Liver (tissue), 9 donors: Measurements from ENCODE around the gene MYO18A. TPM values are rescaled to one million over a fixed set of nuclear protein-coding genes. Genes with fewer than 3 reads are reported as not detected.

ENCODE experiments used
- DNase-seq: peaks from one replicate; pipeline ENCODE4 v3.0.0-alpha.2; 2017; ENCODE audit warnings: low spot score
- H3K27ac ChIP-seq, 2 donors: one replicate each; pipeline ENCODE4 v1.7.0; 2013; ENCODE audit warnings: inconsistent platforms in 2 of 2, low read length in 2 of 2, control low read depth in 1 of 2, low read depth in 1 of 2, mild to moderate bottlenecking in 1 of 2
- H3K27me3 ChIP-seq, 4 donors: one replicate each; pipeline versions ENCODE4 v1.6.1 to v1.7.0; 2013; ENCODE audit warnings: low read length in 3 of 4, inconsistent platforms in 1 of 4, mild to moderate bottlenecking in 1 of 4, moderate library complexity in 1 of 4; ENCODE audit not compliant: control insufficient read depth in 4 of 4, insufficient read depth in 4 of 4
- H3K36me3 ChIP-seq, 4 donors: one replicate each; pipeline versions ENCODE4 v1.6.1 to v1.7.0; 2013; ENCODE audit warnings: low read length in 3 of 4, mild to moderate bottlenecking in 3 of 4, low read depth in 1 of 4, moderate library complexity in 1 of 4; ENCODE audit not compliant: control insufficient read depth in 4 of 4, insufficient read depth in 3 of 4
- H3K4me1 ChIP-seq, 4 donors: one replicate each; pipeline versions ENCODE4 v1.6.1 to v1.7.0; 2013; ENCODE audit warnings: low read length in 3 of 4, mild to moderate bottlenecking in 3 of 4, moderate library complexity in 1 of 4; ENCODE audit not compliant: control insufficient read depth in 4 of 4, insufficient read depth in 4 of 4
- H3K4me3 ChIP-seq, 3 donors: one replicate each; pipeline versions ENCODE4 v1.6.1 to v1.7.0; 2013; ENCODE audit warnings: low read length in 3 of 3, control low read depth in 1 of 3, low read depth in 1 of 3, mild to moderate bottlenecking in 1 of 3
- H3K9ac ChIP-seq, 2 donors: one replicate each; pipeline ENCODE4 v1.7.0; 2013; ENCODE audit warnings: low read length in 2 of 2, mild to moderate bottlenecking in 2 of 2, moderate library complexity in 2 of 2, control low read depth in 1 of 2, low read depth in 1 of 2
- H3K9me3 ChIP-seq, 4 donors: one replicate each; pipeline versions ENCODE4 v1.6.1 to v1.7.0; 2013; ENCODE audit warnings: low read length in 3 of 4; ENCODE audit not compliant: control insufficient read depth in 4 of 4
- CTCF ChIP-seq: fragments of 150-350 bp; IDR thresholded peaks from 2 replicates; pipeline ENCODE4 v1.5.1; 2017; ENCODE audit warnings: improper control_type of control experiment, low read depth, low read length; ENCODE audit not compliant: missing input control
- EGR1 ChIP-seq, 2 donors: IDR thresholded peaks; 2 replicates each; pipeline ENCODE4 v1.6.1; 2016 to 2018; ENCODE audit warnings: antibody characterized with exemption in 2 of 2, low read depth in 2 of 2
- FOXA1 ChIP-seq: IDR thresholded peaks from 2 replicates; pipeline ENCODE4 v1.6.1; 2016; ENCODE audit warnings: antibody characterized with exemption
- GABPA ChIP-seq, 2 donors: IDR thresholded peaks in 1 of 2; conservative IDR thresholded peaks in 1 of 2; 2 replicates each; pipeline ENCODE4 v1.6.1; 2016; ENCODE audit warnings: antibody characterized with exemption in 2 of 2, mild to moderate bottlenecking in 1 of 2, moderate library complexity in 1 of 2
- HNF4A ChIP-seq, 2 donors: conservative IDR thresholded peaks; 2 replicates each; pipeline ENCODE4 v1.6.1; 2016; ENCODE audit warnings: antibody characterized with exemption in 2 of 2, mild to moderate bottlenecking in 2 of 2
- HNF4G ChIP-seq: IDR thresholded peaks from 2 replicates; pipeline ENCODE4 v1.6.1; 2016; ENCODE audit warnings: antibody characterized with exemption
- JUND ChIP-seq, 2 donors: IDR thresholded peaks; 2 replicates each; pipeline ENCODE4 v1.6.1; 2016; ENCODE audit warnings: antibody characterized with exemption in 2 of 2
- MAX ChIP-seq: IDR thresholded peaks from 2 replicates; pipeline ENCODE4 v1.6.1; 2016; ENCODE audit warnings: antibody characterized with exemption
- NR2F2 ChIP-seq: IDR thresholded peaks from 2 replicates; pipeline ENCODE4 v1.6.1; 2016; ENCODE audit warnings: antibody characterized with exemption
- RXRA ChIP-seq, 2 donors: IDR thresholded peaks; 2 replicates each; pipeline ENCODE4 v1.6.1; 2017 to 2018; ENCODE audit warnings: antibody characterized with exemption in 2 of 2, mild to moderate bottlenecking in 1 of 2
- TAF1 ChIP-seq: conservative IDR thresholded peaks from 2 replicates; pipeline ENCODE4 v1.6.1; 2016; ENCODE audit warnings: antibody characterized with exemption, mild to moderate bottlenecking
- YY1 ChIP-seq: IDR thresholded peaks from 2 replicates; pipeline ENCODE4 v1.6.1; 2016; ENCODE audit warnings: antibody characterized with exemption, mild to moderate bottlenecking
- WGBS: extraction: QIAGEN DNeasy Blood & Tissue Kit; methylation state at CpG from one replicate; pipeline ENCODE4 v1.1.7; 2013; 5-methylcytosine and 5-hydroxymethylcytosine counted together
- polyA plus RNA-seq, 2 donors: library from polyadenylated mRNA; stranded (reverse) in 1 of 2; unstranded in 1 of 2; fragments of 200-250 nt in 1 of 2; fragments of >200 nt in 1 of 2; fragmentation: Nextera tagmentation in 1 of 2; extraction: Ambion mirVana in 1 of 2; gene quantifications; one replicate each; pipeline versions ENCODE4 v1.2.1 to v1.2.3, GENCODE V29; 2013 to 2015
- total RNA-seq, 2 donors: library from RNA; depleted of rRNA; stranded (reverse); fragments of >200 nt; gene quantifications; one replicate each; pipeline ENCODE4 v1.2.3, GENCODE V29; 2014
- TF ChIP-seq, protein P1 (sequence below): IDR thresholded peaks from 2 replicates; pipeline ENCODE4 v1.6.1; 2016; ENCODE audit warnings: antibody characterized with exemption, mild to moderate bottlenecking
- donor health status: healthy.
- donor health status: healthy.
- donor health status: healthy.
- donor health status: healthy.
- donor health status: healthy.

The MYO18A gene
- total and polyA plus RNA-seq, 4 donors, result 26.3 to 81.6 (median 37.3) TPM

GRCh38 chr17:29138971-29139691 is 41.1 kb downstream of the MYO18A start:
- Histone ChIP-seq H3K27ac (peak overlapping the region; percentile 52 to 55), H3K27me3 (no peaks in the 10 kb centered on the region), H3K36me3 (peaks cover 0 to 4% (median 0%) of the 10 kb centered on the region in 4 donors), H3K9ac (no peak overlapping the region), H3K4me1 (peaks cover 5 to 52% (median 41%) of the 10 kb centered on the region in 4 donors), H3K4me3 (peak overlapping the region in 1 of 3 donors; percentile 6), H3K9me3 (no peaks in the 10 kb centered on the region)
- TF ChIP-seq EGR1 (IDR thresholded peaks at IDR 0.05; ENCODE audit: low read depth in 2 of 2) (no peak), NR2F2 (no peak), HNF4G (no peak), TAF1 (no peak), HNF4A (conservative IDR thresholded peaks at IDR 0.05) (no peak), CTCF (no peak), MAX (no peak), YY1 (no peak), FOXA1 (no peak), JUND (IDR thresholded peaks at IDR 0.05) (no peak)
- WGBS, result 35% methylated on average over 13 of the region's 13 CpGs
- no peak for DNase-seq

GRCh38 chr17:29138184-29138955 is 41.8 kb downstream of the MYO18A start:
- 83% methylated on average over 13 of the region's 13 CpGs for WGBS
- Histone ChIP-seq H3K4me3 (no peak overlapping the region), H3K36me3 (peaks cover 0 to 4% (median 0%) of the 10 kb centered on the region in 4 donors), H3K27ac (peak overlapping the region in 1 of 2 donors; percentile 55), H3K4me1 (peaks cover 4 to 51% (median 37%) of the 10 kb centered on the region in 4 donors), H3K9me3 (no peaks in the 10 kb centered on the region), H3K27me3 (no peaks in the 10 kb centered on the region), H3K9ac (no peak overlapping the region)
- no peak for TF ChIP-seq MAX
- no peak for TF ChIP-seq GABPA (IDR thresholded peaks at IDR 0.05 in 1 of 2, conservative IDR thresholded peaks at IDR 0.05 in 1 of 2)
- DNase-seq, result no peak

GRCh38 chr17:29136998-29137730 is 43.0 kb downstream of the MYO18A start:
- Histone ChIP-seq H3K36me3 (peaks cover 0 to 4% (median 0%) of the 10 kb centered on the region in 4 donors), H3K27ac (no peak overlapping the region), H3K9ac (no peak overlapping the region), H3K4me1 (peaks cover 4 to 48% (median 38%) of the 10 kb centered on the region in 4 donors), H3K9me3 (no peaks in the 10 kb centered on the region), H3K27me3 (no peaks in the 10 kb centered on the region), H3K4me3 (no peak overlapping the region)
- DNase-seq, result no peak
- TF ChIP-seq GABPA (IDR thresholded peaks at IDR 0.05 in 1 of 2, conservative IDR thresholded peaks at IDR 0.05 in 1 of 2) (no peak), MAX (no peak), RXRA (IDR thresholded peaks at IDR 0.05) (no peak), EGR1 (IDR thresholded peaks at IDR 0.05; ENCODE audit: low read depth in 2 of 2) (no peak), FOXA1 (no peak)
- TF ChIP-seq, protein P1, sequence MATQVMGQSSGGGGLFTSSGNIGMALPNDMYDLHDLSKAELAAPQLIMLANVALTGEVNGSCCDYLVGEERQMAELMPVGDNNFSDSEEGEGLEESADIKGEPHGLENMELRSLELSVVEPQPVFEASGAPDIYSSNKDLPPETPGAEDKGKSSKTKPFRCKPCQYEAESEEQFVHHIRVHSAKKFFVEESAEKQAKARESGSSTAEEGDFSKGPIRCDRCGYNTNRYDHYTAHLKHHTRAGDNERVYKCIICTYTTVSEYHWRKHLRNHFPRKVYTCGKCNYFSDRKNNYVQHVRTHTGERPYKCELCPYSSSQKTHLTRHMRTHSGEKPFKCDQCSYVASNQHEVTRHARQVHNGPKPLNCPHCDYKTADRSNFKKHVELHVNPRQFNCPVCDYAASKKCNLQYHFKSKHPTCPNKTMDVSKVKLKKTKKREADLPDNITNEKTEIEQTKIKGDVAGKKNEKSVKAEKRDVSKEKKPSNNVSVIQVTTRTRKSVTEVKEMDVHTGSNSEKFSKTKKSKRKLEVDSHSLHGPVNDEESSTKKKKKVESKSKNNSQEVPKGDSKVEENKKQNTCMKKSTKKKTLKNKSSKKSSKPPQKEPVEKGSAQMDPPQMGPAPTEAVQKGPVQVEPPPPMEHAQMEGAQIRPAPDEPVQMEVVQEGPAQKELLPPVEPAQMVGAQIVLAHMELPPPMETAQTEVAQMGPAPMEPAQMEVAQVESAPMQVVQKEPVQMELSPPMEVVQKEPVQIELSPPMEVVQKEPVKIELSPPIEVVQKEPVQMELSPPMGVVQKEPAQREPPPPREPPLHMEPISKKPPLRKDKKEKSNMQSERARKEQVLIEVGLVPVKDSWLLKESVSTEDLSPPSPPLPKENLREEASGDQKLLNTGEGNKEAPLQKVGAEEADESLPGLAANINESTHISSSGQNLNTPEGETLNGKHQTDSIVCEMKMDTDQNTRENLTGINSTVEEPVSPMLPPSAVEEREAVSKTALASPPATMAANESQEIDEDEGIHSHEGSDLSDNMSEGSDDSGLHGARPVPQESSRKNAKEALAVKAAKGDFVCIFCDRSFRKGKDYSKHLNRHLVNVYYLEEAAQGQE, result no peak
- WGBS, result 83% methylated on average over 8 of the region's 8 CpGs
